KMS-11 (cell line): ENCODE data around the gene SNCB.

ENCODE experiments used
- H2AFZ ChIP-seq: fragments of 200-600 bp; sonication (generic); 2 replicates; pipeline ENCODE4 v1.6.1; 2016; ENCODE audit warnings: antibody characterized with exemption, mixed run types, low read depth
- H3K27ac ChIP-seq: fragments of 200-600 bp; sonication (generic); 2 replicates; pipeline ENCODE4 v1.6.1; 2016; ENCODE audit warnings: mild to moderate bottlenecking, mixed run types
- H3K27me3 ChIP-seq: fragments of 200-600 bp; sonication (generic); 2 replicates; pipeline ENCODE4 v1.6.1; 2017; ENCODE audit warnings: mild to moderate bottlenecking, low read depth, mixed run types, moderate library complexity; ENCODE audit not compliant: insufficient read depth
- H3K36me3 ChIP-seq: fragments of 200-600 bp; sonication (generic); 2 replicates; pipeline ENCODE4 v1.6.1; 2017; ENCODE audit warnings: mild to moderate bottlenecking, mixed run types; ENCODE audit not compliant: insufficient read depth
- H3K4me1 ChIP-seq: fragments of 200-600 bp; sonication (generic); 2 replicates; pipeline ENCODE4 v1.6.1; 2016; ENCODE audit warnings: mild to moderate bottlenecking, low read depth, mixed run types; ENCODE audit not compliant: poor library complexity, severe bottlenecking
- H3K4me2 ChIP-seq: fragments of 200-600 bp; sonication (generic); 2 replicates; pipeline ENCODE4 v1.7.0; 2016; ENCODE audit warnings: mild to moderate bottlenecking, mixed run types
- H3K4me3 ChIP-seq: fragments of 200-600 bp; sonication (generic); IDR thresholded peaks from 2 replicates; pipeline ENCODE4 v1.6.1; 2017; ENCODE audit warnings: low read depth, low read length, mixed read lengths; ENCODE audit not compliant: insufficient read depth
- H3K79me2 ChIP-seq: fragments of 200-600 bp; sonication (generic); 2 replicates; pipeline ENCODE4 v1.6.1; 2016; ENCODE audit warnings: low read depth, mixed run types; ENCODE audit not compliant: insufficient read depth
- H3K9ac ChIP-seq: fragments of 200-600 bp; sonication (generic); 2 replicates; pipeline ENCODE4 v1.6.1; 2016; ENCODE audit warnings: mild to moderate bottlenecking, mixed run types
- H4K20me1 ChIP-seq: fragments of 200-600 bp; sonication (generic); 2 replicates; pipeline ENCODE4 v1.6.1; 2016; ENCODE audit warnings: mild to moderate bottlenecking, mixed run types; ENCODE audit not compliant: insufficient read depth
- TF ChIP-seq, protein P1 (sequence below): fragments of 200-600 bp; sonication (generic); conservative IDR thresholded peaks from 2 replicates; pipeline ENCODE4 v1.6.1; 2017; ENCODE audit warnings: low read depth, mild to moderate bottlenecking, antibody characterized with exemption, low read length, moderate library complexity, mixed read lengths

Gene SNCB

DNA sequence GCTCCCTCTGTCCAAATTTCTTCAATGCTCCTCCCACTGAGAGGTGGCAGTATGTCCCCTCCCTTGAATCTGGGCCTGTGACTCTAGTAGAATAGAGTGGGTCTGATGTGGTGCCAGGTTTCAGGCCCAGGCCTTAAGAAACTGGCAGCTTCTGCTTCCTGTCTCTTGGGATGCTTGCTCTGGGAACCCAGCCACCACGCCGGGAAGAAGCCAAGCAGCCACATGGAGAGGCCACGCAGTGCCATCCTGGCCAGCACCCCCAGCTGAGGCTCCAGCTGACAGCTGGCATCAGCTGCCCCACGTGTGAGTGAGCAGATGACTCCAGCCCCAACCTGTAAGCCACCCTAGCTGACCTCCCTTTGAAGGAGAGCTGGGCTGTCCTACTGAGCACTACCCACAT is 9.6 kb upstream of the SNCB start:
- Histone ChIP-seq H3K4me2 (no peak overlapping the region), H3K9ac (no peak overlapping the region), H2AFZ (no peak overlapping the region), H3K27me3 (no peaks in the 10 kb centered on the region), H3K4me1 (no peaks in the 10 kb centered on the region), H3K4me3 (no peak overlapping the region), H3K27ac (no peak overlapping the region), H3K36me3 (no peaks in the 10 kb centered on the region), H3K79me2 (no peaks in the 10 kb centered on the region), H4K20me1 (no peaks in the 10 kb centered on the region)
- TF ChIP-seq, protein P1, sequence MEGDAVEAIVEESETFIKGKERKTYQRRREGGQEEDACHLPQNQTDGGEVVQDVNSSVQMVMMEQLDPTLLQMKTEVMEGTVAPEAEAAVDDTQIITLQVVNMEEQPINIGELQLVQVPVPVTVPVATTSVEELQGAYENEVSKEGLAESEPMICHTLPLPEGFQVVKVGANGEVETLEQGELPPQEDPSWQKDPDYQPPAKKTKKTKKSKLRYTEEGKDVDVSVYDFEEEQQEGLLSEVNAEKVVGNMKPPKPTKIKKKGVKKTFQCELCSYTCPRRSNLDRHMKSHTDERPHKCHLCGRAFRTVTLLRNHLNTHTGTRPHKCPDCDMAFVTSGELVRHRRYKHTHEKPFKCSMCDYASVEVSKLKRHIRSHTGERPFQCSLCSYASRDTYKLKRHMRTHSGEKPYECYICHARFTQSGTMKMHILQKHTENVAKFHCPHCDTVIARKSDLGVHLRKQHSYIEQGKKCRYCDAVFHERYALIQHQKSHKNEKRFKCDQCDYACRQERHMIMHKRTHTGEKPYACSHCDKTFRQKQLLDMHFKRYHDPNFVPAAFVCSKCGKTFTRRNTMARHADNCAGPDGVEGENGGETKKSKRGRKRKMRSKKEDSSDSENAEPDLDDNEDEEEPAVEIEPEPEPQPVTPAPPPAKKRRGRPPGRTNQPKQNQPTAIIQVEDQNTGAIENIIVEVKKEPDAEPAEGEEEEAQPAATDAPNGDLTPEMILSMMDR: no peak

GRCh38 chr5:176639208-176639607 is 8.9 kb upstream of the SNCB start:
- no peak overlapping the region for H3K4me2 ChIP-seq

DNA sequence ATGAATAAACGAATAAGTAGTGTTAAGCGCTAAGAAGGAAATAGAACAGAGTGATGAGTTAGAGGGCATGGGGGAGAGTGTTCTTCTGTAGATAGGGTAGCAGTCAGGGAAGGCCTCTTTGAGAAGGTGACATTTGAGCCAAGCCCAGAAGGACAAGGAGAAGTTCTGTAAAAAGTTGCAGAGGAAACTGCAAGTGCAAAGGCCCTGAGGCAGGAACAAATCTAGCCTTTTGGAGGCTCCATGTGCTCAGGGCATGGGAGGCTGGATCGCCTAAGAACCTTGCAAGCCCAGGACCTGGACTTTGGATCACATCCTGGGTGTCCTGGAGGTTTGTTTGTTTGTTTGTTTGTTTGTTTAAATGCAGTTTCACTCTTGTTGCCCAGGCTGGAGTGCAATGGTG is 8.1 kb upstream of the SNCB start:
- H3K79me2 ChIP-seq: no peaks in the 10 kb centered on the region
- no peak overlapping the region for H3K4me3 ChIP-seq
- no peak overlapping the region for H3K4me2 ChIP-seq
- H3K27me3 ChIP-seq: peaks cover 3% of the 10 kb centered on the region; the same call in 1 of the 2 replicates
- H2AFZ ChIP-seq: no peak overlapping the region
- no peak overlapping the region for H3K9ac ChIP-seq
- H3K36me3 ChIP-seq: no peaks in the 10 kb centered on the region
- H3K27ac ChIP-seq: no peak overlapping the region
- H4K20me1 ChIP-seq: no peaks in the 10 kb centered on the region
- H3K4me1 ChIP-seq: no peaks in the 10 kb centered on the region
- TF ChIP-seq, protein P1: no peak

More at GRCh38 chr5:176639208-176639607, 8.9 kb upstream of the SNCB start:
- Histone ChIP-seq H3K36me3 (no peaks in the 10 kb centered on the region), H3K9ac (no peak overlapping the region), H4K20me1 (no peaks in the 10 kb centered on the region), H3K27ac (no peak overlapping the region), H2AFZ (no peak overlapping the region), H3K4me3 (no peak overlapping the region), H3K4me1 (no peaks in the 10 kb centered on the region), H3K27me3 (no peaks in the 10 kb centered on the region), H3K79me2 (no peaks in the 10 kb centered on the region)
- TF ChIP-seq, protein P1: no peak

DNA sequence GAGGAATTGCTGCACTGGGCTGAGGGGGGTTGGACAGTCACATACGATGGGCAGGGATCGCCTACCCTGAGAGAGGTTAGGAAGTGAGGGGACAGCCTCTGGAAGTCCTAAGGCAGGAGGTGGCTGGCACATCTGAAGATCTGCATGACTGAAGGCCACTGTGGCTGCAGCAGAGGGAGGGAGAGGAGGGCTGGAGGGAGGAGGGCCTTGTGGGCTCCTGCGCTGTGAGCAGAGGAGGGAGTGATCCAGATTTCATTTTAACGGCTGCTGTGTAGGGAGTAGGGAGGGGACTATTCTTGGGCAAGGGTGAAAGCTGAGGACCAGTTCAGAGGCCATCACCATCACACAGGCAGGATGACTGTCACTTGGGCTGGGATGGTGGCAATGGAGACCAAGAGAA is 7.2 kb upstream of the SNCB start:
- no peak overlapping the region for H3K9ac ChIP-seq
- H3K4me1 ChIP-seq: no peaks in the 10 kb centered on the region
- H3K4me2 ChIP-seq: no peak overlapping the region
- H3K27ac ChIP-seq: no peak overlapping the region
- H3K36me3 ChIP-seq: no peaks in the 10 kb centered on the region
- no peaks in the 10 kb centered on the region for H3K79me2 ChIP-seq
- peaks cover 3% of the 10 kb centered on the region; the same call in 1 of the 2 replicates for H3K27me3 ChIP-seq
- H2AFZ ChIP-seq: no peak overlapping the region
- TF ChIP-seq, protein P1: no peak
- no peak overlapping the region for H3K4me3 ChIP-seq
- no peaks in the 10 kb centered on the region for H4K20me1 ChIP-seq
